Neural cell (in vitro differentiated cells): Measurements from ENCODE around the gene BMERB1. TPM values are rescaled to one million over a fixed set of nuclear protein-coding genes. Genes with fewer than 3 reads are reported as not detected.
"Not testable (repeated sequence)": the region's sequence is repeated elsewhere in the genome, so short reads cannot be mapped to it uniquely, and the experiment has no call there.

Source experiments
- H2AFZ ChIP-seq: fragments of 200-600, 300-800 bp; sonication (generic), shearing (Covaris generic); 2 replicates; pipeline ENCODE4 v1.6.0; 2014; ENCODE audit warnings: low read depth, mild to moderate bottlenecking, antibody characterized with exemption, low read length, moderate library complexity
- H3F3A ChIP-seq: fragments of 200-600 bp; shearing (Covaris generic); 2 replicates; pipeline ENCODE4 v1.6.1; 2016; ENCODE audit warnings: mild to moderate bottlenecking, moderate library complexity, mixed read lengths, antibody characterized with exemption, low read length; ENCODE audit not compliant: insufficient read depth, poor library complexity, severe bottlenecking
- H3K27ac ChIP-seq: fragments of 200-600, 300-800 bp; sonication (generic), shearing (Covaris generic); 2 replicates; pipeline ENCODE4 v1.5.1; 2014; ENCODE audit warnings: mild to moderate bottlenecking, low read length, moderate library complexity
- H3K27me3 ChIP-seq: fragments of 300-800, 200-600 bp; sonication (generic), shearing (Covaris generic); 2 replicates; pipeline ENCODE4 v1.6.0; 2014; ENCODE audit warnings: mild to moderate bottlenecking, low read depth, low read length, moderate library complexity; ENCODE audit not compliant: insufficient read depth
- H3K36me3 ChIP-seq: fragments of 300-800, 200-600 bp; sonication (generic), shearing (Covaris generic); 2 replicates; pipeline ENCODE4 v1.5.1; 2014; ENCODE audit warnings: mild to moderate bottlenecking, antibody characterized with exemption, low read length, moderate library complexity; ENCODE audit not compliant: insufficient read depth
- H3K4me2 ChIP-seq: fragments of 300-800, 200-600 bp; sonication (generic), shearing (Covaris generic); 2 replicates; pipeline ENCODE4 v1.6.0; 2014; ENCODE audit warnings: mild to moderate bottlenecking, low read length
- H3K4me3 ChIP-seq: fragments of 300-800, 200-600 bp; sonication (generic), shearing (Covaris generic); 2 replicates; pipeline ENCODE4 v1.5.1; 2014; ENCODE audit warnings: mild to moderate bottlenecking, low read length, moderate library complexity
- H3K79me2 ChIP-seq: fragments of 200-600 bp; shearing (Covaris generic); replicated peaks from 2 replicates; pipeline ENCODE4 v1.6.0; 2014; ENCODE audit warnings: mild to moderate bottlenecking, low read length, moderate library complexity; ENCODE audit not compliant: insufficient read depth
- H3K9ac ChIP-seq: fragments of 300-800, 200-600 bp; sonication (generic), shearing (Covaris generic); 2 replicates; pipeline ENCODE4 v1.6.1; 2016; ENCODE audit warnings: mild to moderate bottlenecking, low read length, mixed read lengths
- H3K9me2 ChIP-seq: fragments of 200-600 bp; shearing (Covaris generic); 2 replicates; pipeline ENCODE4 v1.6.1; 2016; ENCODE audit warnings: mild to moderate bottlenecking, low read length, mixed read lengths; ENCODE audit not compliant: insufficient read depth
- H3K9me3 ChIP-seq: fragments of 200-600, 300-800 bp; sonication (generic), shearing (Covaris generic); 2 replicates; pipeline ENCODE4 v1.6.1; 2016; ENCODE audit warnings: mild to moderate bottlenecking, mixed run types, low read length, moderate library complexity, mixed read lengths
- H4K20me1 ChIP-seq: fragments of 200-600 bp; shearing (Covaris generic); 2 replicates; pipeline ENCODE4 v1.6.1; 2016; ENCODE audit warnings: mild to moderate bottlenecking, mixed run types; ENCODE audit not compliant: insufficient read depth
- EP300 ChIP-seq: fragments of 450-650 bp; conservative IDR thresholded peaks from 2 replicates; pipeline ENCODE4 v1.6.1; 2014; ENCODE audit warnings: antibody characterized with exemption, mild to moderate bottlenecking, moderate library complexity; ENCODE audit not compliant: poor library complexity, severe bottlenecking
- EZH2 ChIP-seq: fragments of 200-600, 300-800 bp; shearing (Covaris generic), sonication (generic); IDR thresholded peaks from 2 replicates; pipeline ENCODE4 v1.6.1; 2014; ENCODE audit warnings: antibody characterized with exemption, low read length, borderline replicate concordance, mild to moderate bottlenecking; ENCODE audit not compliant: insufficient read depth, poor library complexity, severe bottlenecking
- MXI1 ChIP-seq: fragments of 450-650 bp; conservative IDR thresholded peaks from 2 replicates; pipeline ENCODE4 v1.6.1; 2014; ENCODE audit warnings: antibody characterized with exemption, mild to moderate bottlenecking; ENCODE audit not compliant: poor library complexity, severe bottlenecking
- POLR2AphosphoS5 ChIP-seq: IDR thresholded peaks from 2 replicates; pipeline ENCODE4 v1.6.1; 2012
- RAD21 ChIP-seq: fragments of 450-650 bp; conservative IDR thresholded peaks from 2 replicates; pipeline ENCODE4 v1.6.1; 2014; ENCODE audit warnings: antibody characterized with exemption, mild to moderate bottlenecking, moderate library complexity
- SMC3 ChIP-seq: fragments of 450-650 bp; conservative IDR thresholded peaks from 2 replicates; pipeline ENCODE4 v1.6.1; 2014; ENCODE audit warnings: antibody characterized with exemption, mild to moderate bottlenecking, moderate library complexity; ENCODE audit not compliant: poor library complexity
- TAF1 ChIP-seq: IDR thresholded peaks from 2 replicates; pipeline ENCODE4 v1.6.1; 2012; ENCODE audit warnings: low read depth
- polyA plus RNA-seq: library from polyadenylated mRNA; depleted of rRNA; stranded (reverse); fragments of >200 nt; gene quantifications from 2 replicates; pipeline ENCODE4 v1.2.3, GENCODE V29; 2014
- TF ChIP-seq, protein P1 (sequence below): IDR thresholded peaks from 2 replicates; pipeline ENCODE4 v1.6.1; 2012; ENCODE audit warnings: borderline replicate concordance
- TF ChIP-seq, protein P2 (sequence below): fragments of 450-650 bp; IDR thresholded peaks from 2 replicates; pipeline ENCODE4 v1.5.1; 2014; ENCODE audit warnings: antibody characterized with exemption, mild to moderate bottlenecking, moderate library complexity; ENCODE audit not compliant: poor library complexity, severe bottlenecking

The BMERB1 gene
- polyA plus RNA-seq, 1 donor from 2014 or later: 149 TPM

DNA sequence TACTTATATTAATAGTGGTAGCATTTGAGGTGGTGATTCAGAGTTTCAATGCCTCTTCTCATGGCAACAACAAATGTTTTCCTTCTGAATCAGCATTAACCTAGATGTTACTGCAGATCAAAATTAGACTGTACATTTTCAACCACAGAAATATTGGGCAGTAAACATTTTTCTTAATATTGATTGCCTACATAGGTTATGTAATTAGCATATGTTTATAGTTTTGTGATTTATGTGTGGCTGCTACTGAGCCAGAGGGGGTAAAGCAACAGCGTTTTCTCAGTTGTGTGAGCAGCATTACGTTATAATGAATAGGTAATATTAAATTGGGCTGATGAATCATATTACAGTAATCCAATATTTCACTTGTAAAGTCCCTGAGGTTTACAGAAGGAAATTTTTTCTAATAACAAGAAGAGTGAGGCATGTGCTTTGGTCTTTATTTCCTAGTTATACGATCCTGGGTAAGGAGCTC is 18.8 kb upstream of the BMERB1 start:
- no peaks in the 10 kb centered on the region for H4K20me1 ChIP-seq
- H3F3A ChIP-seq: no peaks in the 10 kb centered on the region
- H2AFZ ChIP-seq: no peak overlapping the region
- no peaks in the 10 kb centered on the region for H3K79me2 ChIP-seq
- no peaks in the 10 kb centered on the region for H3K9me2 ChIP-seq
- no peak overlapping the region for H3K27ac ChIP-seq
- no peak overlapping the region for H3K4me3 ChIP-seq
- H3K4me2 ChIP-seq: no peak overlapping the region
- H3K9me3 ChIP-seq: no peaks in the 10 kb centered on the region
- H3K9ac ChIP-seq: no peak overlapping the region
- TF ChIP-seq TAF1 (no peak), MXI1 (no peak), POLR2AphosphoS5 (no peak), RAD21 (no peak), EP300 (no peak), EZH2 (no peak), SMC3 (no peak)
- TF ChIP-seq, protein P1, sequence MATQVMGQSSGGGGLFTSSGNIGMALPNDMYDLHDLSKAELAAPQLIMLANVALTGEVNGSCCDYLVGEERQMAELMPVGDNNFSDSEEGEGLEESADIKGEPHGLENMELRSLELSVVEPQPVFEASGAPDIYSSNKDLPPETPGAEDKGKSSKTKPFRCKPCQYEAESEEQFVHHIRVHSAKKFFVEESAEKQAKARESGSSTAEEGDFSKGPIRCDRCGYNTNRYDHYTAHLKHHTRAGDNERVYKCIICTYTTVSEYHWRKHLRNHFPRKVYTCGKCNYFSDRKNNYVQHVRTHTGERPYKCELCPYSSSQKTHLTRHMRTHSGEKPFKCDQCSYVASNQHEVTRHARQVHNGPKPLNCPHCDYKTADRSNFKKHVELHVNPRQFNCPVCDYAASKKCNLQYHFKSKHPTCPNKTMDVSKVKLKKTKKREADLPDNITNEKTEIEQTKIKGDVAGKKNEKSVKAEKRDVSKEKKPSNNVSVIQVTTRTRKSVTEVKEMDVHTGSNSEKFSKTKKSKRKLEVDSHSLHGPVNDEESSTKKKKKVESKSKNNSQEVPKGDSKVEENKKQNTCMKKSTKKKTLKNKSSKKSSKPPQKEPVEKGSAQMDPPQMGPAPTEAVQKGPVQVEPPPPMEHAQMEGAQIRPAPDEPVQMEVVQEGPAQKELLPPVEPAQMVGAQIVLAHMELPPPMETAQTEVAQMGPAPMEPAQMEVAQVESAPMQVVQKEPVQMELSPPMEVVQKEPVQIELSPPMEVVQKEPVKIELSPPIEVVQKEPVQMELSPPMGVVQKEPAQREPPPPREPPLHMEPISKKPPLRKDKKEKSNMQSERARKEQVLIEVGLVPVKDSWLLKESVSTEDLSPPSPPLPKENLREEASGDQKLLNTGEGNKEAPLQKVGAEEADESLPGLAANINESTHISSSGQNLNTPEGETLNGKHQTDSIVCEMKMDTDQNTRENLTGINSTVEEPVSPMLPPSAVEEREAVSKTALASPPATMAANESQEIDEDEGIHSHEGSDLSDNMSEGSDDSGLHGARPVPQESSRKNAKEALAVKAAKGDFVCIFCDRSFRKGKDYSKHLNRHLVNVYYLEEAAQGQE: no peak
- no peaks in the 10 kb centered on the region for H3K36me3 ChIP-seq
- H3K27me3 ChIP-seq: no peaks in the 10 kb centered on the region

DNA sequence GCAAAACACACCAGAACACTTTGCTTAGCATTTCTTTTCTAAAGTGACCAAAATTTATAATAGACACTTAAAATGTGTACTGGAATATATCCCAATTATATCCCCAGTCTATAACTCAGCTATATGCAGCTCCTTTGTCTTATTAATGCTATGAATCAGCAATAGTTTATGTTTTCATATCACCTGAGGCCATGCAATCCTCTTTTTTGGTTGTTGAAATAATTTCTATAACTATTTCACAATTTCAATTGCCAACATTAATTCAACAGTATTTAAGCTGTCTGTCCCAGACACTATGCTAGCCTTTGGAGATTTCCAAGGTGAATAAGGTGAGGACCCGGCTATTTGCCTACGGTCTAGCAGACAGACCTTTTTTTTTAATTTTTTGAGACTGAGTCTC is 17.2 kb upstream of the BMERB1 start:
- Histone ChIP-seq H3F3A (no peaks in the 10 kb centered on the region), H3K4me3 (no peak overlapping the region), H3K9me3 (no peaks in the 10 kb centered on the region), H2AFZ (no peak overlapping the region), H3K9me2 (no peaks in the 10 kb centered on the region), H3K36me3 (no peaks in the 10 kb centered on the region), H3K4me2 (no peak overlapping the region), H4K20me1 (no peaks in the 10 kb centered on the region), H3K27ac (no peak overlapping the region), H3K27me3 (no peaks in the 10 kb centered on the region), H3K9ac (no peak overlapping the region), H3K79me2 (no peaks in the 10 kb centered on the region)
- no peak for TF ChIP-seq MXI1
- TF ChIP-seq POLR2AphosphoS5: no peak
- no peak for TF ChIP-seq EZH2

DNA sequence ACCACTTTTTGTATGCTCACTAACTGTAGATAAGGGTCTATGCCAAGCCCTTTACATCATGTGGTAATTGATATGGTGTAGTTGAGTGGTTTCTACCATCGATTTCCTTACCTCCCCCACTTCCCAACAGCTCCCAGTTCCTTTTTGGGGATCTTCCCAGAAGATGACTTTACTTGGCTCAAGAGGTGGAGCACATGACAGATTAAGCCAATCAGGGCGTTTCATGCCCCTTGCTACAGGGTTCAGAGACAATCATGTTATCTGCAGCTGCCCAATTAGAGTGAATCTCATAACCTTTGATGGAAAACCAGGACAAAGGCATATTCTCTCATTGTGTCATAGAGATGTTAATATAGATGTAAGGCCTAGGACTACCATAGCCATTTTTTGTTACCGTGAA is 16.2 kb upstream of the BMERB1 start:
- no peak overlapping the region for H3K9ac ChIP-seq
- no peak for TF ChIP-seq RAD21
- no peak for TF ChIP-seq MXI1
- TF ChIP-seq SMC3: no peak
- TF ChIP-seq EZH2: no peak
- TF ChIP-seq, protein P1: no peak
- TF ChIP-seq EP300: no peak
- no peak for TF ChIP-seq TAF1
- TF ChIP-seq POLR2AphosphoS5: no peak
- TF ChIP-seq, protein P2, sequence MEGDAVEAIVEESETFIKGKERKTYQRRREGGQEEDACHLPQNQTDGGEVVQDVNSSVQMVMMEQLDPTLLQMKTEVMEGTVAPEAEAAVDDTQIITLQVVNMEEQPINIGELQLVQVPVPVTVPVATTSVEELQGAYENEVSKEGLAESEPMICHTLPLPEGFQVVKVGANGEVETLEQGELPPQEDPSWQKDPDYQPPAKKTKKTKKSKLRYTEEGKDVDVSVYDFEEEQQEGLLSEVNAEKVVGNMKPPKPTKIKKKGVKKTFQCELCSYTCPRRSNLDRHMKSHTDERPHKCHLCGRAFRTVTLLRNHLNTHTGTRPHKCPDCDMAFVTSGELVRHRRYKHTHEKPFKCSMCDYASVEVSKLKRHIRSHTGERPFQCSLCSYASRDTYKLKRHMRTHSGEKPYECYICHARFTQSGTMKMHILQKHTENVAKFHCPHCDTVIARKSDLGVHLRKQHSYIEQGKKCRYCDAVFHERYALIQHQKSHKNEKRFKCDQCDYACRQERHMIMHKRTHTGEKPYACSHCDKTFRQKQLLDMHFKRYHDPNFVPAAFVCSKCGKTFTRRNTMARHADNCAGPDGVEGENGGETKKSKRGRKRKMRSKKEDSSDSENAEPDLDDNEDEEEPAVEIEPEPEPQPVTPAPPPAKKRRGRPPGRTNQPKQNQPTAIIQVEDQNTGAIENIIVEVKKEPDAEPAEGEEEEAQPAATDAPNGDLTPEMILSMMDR: no peak
- no peak overlapping the region for H3K4me2 ChIP-seq
- no peaks in the 10 kb centered on the region for H3K36me3 ChIP-seq
- H3K79me2 ChIP-seq: no peaks in the 10 kb centered on the region
- no peaks in the 10 kb centered on the region for H3K9me2 ChIP-seq
- no peak overlapping the region for H3K27ac ChIP-seq
- no peaks in the 10 kb centered on the region for H4K20me1 ChIP-seq
- H3K4me3 ChIP-seq: no peak overlapping the region
- no peak overlapping the region for H2AFZ ChIP-seq
- H3K27me3 ChIP-seq: no peaks in the 10 kb centered on the region
- no peaks in the 10 kb centered on the region for H3K9me3 ChIP-seq
- no peaks in the 10 kb centered on the region for H3F3A ChIP-seq

DNA sequence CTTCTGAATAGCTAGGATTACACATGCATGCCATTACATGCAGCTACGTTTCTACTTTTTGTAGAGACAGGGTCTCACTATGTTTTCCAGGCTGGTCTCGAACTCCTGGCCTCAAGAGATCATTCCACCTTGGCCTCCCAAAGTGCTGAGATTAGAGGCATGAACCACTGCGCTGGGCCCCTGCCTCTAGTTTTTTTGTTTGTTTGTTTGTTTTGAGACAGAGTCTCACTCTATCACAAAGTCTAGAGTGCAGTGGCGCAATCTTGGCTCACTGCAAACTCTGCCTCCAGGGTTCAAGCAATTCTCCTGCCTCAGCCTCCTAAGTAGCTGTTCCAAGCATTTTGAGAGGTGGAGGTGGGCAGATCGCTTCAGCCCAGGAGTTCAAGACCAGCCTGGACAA is 12.7 kb upstream of the BMERB1 start:
- not testable (repeated sequence) for H3K27me3 ChIP-seq, H3K9me2 ChIP-seq, H3K36me3 ChIP-seq, H3K4me2 ChIP-seq, H3F3A ChIP-seq, H3K9ac ChIP-seq, H3K4me3 ChIP-seq, H3K79me2 ChIP-seq, H4K20me1 ChIP-seq, H3K9me3 ChIP-seq, H2AFZ ChIP-seq, H3K27ac ChIP-seq
